Liver (tissue), 9 donors: ENCODE results near the gene PWP1. TPM values are rescaled to one million over a fixed set of nuclear protein-coding genes. Genes with fewer than 3 reads are reported as not detected.

Experiments
- DNase-seq: peaks from one replicate; pipeline ENCODE4 v3.0.0-alpha.2; 2017; ENCODE audit warnings: low spot score
- H3K27ac ChIP-seq, 2 donors: one replicate each; pipeline ENCODE4 v1.7.0; 2013; ENCODE audit warnings: inconsistent platforms in 2 of 2, low read length in 2 of 2, control low read depth in 1 of 2, low read depth in 1 of 2, mild to moderate bottlenecking in 1 of 2
- H3K27me3 ChIP-seq, 4 donors: one replicate each; pipeline versions ENCODE4 v1.6.1 to v1.7.0; 2013; ENCODE audit warnings: low read length in 3 of 4, inconsistent platforms in 1 of 4, mild to moderate bottlenecking in 1 of 4, moderate library complexity in 1 of 4; ENCODE audit not compliant: control insufficient read depth in 4 of 4, insufficient read depth in 4 of 4
- H3K36me3 ChIP-seq, 4 donors: one replicate each; pipeline versions ENCODE4 v1.6.1 to v1.7.0; 2013; ENCODE audit warnings: low read length in 3 of 4, mild to moderate bottlenecking in 3 of 4, low read depth in 1 of 4, moderate library complexity in 1 of 4; ENCODE audit not compliant: control insufficient read depth in 4 of 4, insufficient read depth in 3 of 4
- H3K4me1 ChIP-seq, 4 donors: one replicate each; pipeline versions ENCODE4 v1.6.1 to v1.7.0; 2013; ENCODE audit warnings: low read length in 3 of 4, mild to moderate bottlenecking in 3 of 4, moderate library complexity in 1 of 4; ENCODE audit not compliant: control insufficient read depth in 4 of 4, insufficient read depth in 4 of 4
- H3K4me3 ChIP-seq, 3 donors: one replicate each; pipeline versions ENCODE4 v1.6.1 to v1.7.0; 2013; ENCODE audit warnings: low read length in 3 of 3, control low read depth in 1 of 3, low read depth in 1 of 3, mild to moderate bottlenecking in 1 of 3
- H3K9ac ChIP-seq, 2 donors: one replicate each; pipeline ENCODE4 v1.7.0; 2013; ENCODE audit warnings: low read length in 2 of 2, mild to moderate bottlenecking in 2 of 2, moderate library complexity in 2 of 2, control low read depth in 1 of 2, low read depth in 1 of 2
- H3K9me3 ChIP-seq, 4 donors: one replicate each; pipeline versions ENCODE4 v1.6.1 to v1.7.0; 2013; ENCODE audit warnings: low read length in 3 of 4; ENCODE audit not compliant: control insufficient read depth in 4 of 4
- CTCF ChIP-seq: fragments of 150-350 bp; IDR thresholded peaks from 2 replicates; pipeline ENCODE4 v1.5.1; 2017; ENCODE audit warnings: improper control_type of control experiment, low read depth, low read length; ENCODE audit not compliant: missing input control
- FOXA1 ChIP-seq: IDR thresholded peaks from 2 replicates; pipeline ENCODE4 v1.6.1; 2016; ENCODE audit warnings: antibody characterized with exemption
- FOXA2 ChIP-seq: IDR thresholded peaks from 2 replicates; pipeline ENCODE4 v1.6.1; 2016; ENCODE audit warnings: antibody characterized with exemption
- GABPA ChIP-seq, 2 donors: IDR thresholded peaks in 1 of 2; conservative IDR thresholded peaks in 1 of 2; 2 replicates each; pipeline ENCODE4 v1.6.1; 2016; ENCODE audit warnings: antibody characterized with exemption in 2 of 2, mild to moderate bottlenecking in 1 of 2, moderate library complexity in 1 of 2
- HNF4A ChIP-seq, 2 donors: conservative IDR thresholded peaks; 2 replicates each; pipeline ENCODE4 v1.6.1; 2016; ENCODE audit warnings: antibody characterized with exemption in 2 of 2, mild to moderate bottlenecking in 2 of 2
- HNF4G ChIP-seq: IDR thresholded peaks from 2 replicates; pipeline ENCODE4 v1.6.1; 2016; ENCODE audit warnings: antibody characterized with exemption
- JUND ChIP-seq, 2 donors: IDR thresholded peaks; 2 replicates each; pipeline ENCODE4 v1.6.1; 2016; ENCODE audit warnings: antibody characterized with exemption in 2 of 2
- RAD21 ChIP-seq, 2 donors: IDR thresholded peaks; 2 replicates each; pipeline ENCODE4 v1.6.1; 2016; ENCODE audit warnings: antibody characterized with exemption in 2 of 2, mild to moderate bottlenecking in 2 of 2
- SP1 ChIP-seq: IDR thresholded peaks from 2 replicates; pipeline ENCODE4 v1.6.1; 2018; ENCODE audit warnings: antibody characterized with exemption, mild to moderate bottlenecking
- YY1 ChIP-seq: IDR thresholded peaks from 2 replicates; pipeline ENCODE4 v1.6.1; 2016; ENCODE audit warnings: antibody characterized with exemption, mild to moderate bottlenecking
- WGBS: extraction: QIAGEN DNeasy Blood & Tissue Kit; methylation state at CpG from one replicate; pipeline ENCODE4 v1.1.7; 2013; 5-methylcytosine and 5-hydroxymethylcytosine counted together
- polyA plus RNA-seq, 2 donors: library from polyadenylated mRNA; stranded (reverse) in 1 of 2; unstranded in 1 of 2; fragments of 200-250 nt in 1 of 2; fragments of >200 nt in 1 of 2; fragmentation: Nextera tagmentation in 1 of 2; extraction: Ambion mirVana in 1 of 2; gene quantifications; one replicate each; pipeline versions ENCODE4 v1.2.1 to v1.2.3, GENCODE V29; 2013 to 2015
- total RNA-seq, 2 donors: library from RNA; depleted of rRNA; stranded (reverse); fragments of >200 nt; gene quantifications; one replicate each; pipeline ENCODE4 v1.2.3, GENCODE V29; 2014
- TF ChIP-seq, protein P1 (sequence below): IDR thresholded peaks from 2 replicates; pipeline ENCODE4 v1.6.1; 2016; ENCODE audit warnings: antibody characterized with exemption
- TF ChIP-seq, protein P2 (sequence below): IDR thresholded peaks from 2 replicates; pipeline ENCODE4 v1.6.1; 2016; ENCODE audit warnings: antibody characterized with exemption
- TF ChIP-seq, protein P3 (sequence below): IDR thresholded peaks from 2 replicates; pipeline ENCODE4 v1.6.1; 2016; ENCODE audit warnings: antibody characterized with exemption, mild to moderate bottlenecking
- TF ChIP-seq, protein P4 (sequence below): IDR thresholded peaks from 2 replicates; pipeline ENCODE4 v1.6.1; 2016; ENCODE audit warnings: antibody characterized with exemption
- donor health status: healthy.
- donor health status: healthy.
- donor health status: healthy.
- donor health status: healthy.
- donor health status: healthy.

The PWP1 gene
- total and polyA plus RNA-seq, 4 donors, result 17.5 to 39.0 (median 26.9) TPM

GRCh38 chr12:107759410-107759809 is 73.8 kb downstream of the PWP1 start (continued):
- TF ChIP-seq CTCF (no peak), FOXA2 (no peak), HNF4G (no peak)
- TF ChIP-seq, protein P1, sequence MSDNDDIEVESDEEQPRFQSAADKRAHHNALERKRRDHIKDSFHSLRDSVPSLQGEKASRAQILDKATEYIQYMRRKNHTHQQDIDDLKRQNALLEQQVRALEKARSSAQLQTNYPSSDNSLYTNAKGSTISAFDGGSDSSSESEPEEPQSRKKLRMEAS, result no peak

DNA sequence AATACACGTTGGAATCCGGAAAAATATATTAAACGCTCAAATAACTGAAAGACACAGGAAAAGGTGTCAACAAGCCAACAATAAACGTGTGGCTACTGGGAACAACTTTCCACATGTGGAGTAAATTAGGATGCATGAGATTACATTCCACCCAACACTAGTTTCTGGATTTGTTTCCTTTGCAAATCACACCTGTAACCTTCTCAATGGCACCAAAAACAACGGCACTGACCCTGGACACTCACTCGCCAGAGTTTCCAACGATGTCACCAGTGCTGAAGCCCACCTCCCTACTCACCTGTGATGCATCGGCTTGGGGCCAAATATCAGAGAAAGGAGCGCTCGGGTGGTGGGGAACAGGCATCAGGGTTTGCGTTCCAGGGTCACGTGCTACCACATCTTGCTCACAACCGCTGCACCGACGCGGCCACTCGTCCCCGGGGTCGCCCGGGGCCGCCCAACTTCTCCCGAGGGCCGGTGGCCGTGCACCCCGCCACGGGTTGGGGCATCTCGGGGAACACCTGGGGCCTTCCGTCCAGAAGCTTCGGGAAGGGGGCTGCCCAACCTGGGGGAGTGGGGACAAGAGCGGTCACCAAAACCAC is 74.7 kb downstream of the PWP1 start:
- 3% methylated on average over 30 of the region's 30 CpGs for WGBS

GRCh38 chr12:107760809-107761501 is 75.4 kb downstream of the PWP1 start, which contains the start of gene PRDM4:
PRDM4 (minus strand) TSS chr12:107761137; CDS start chr12:107760515, 622 bp downstream.
- H3K9me3 ChIP-seq, result no peaks in the 10 kb centered on the region
- no peaks in the 10 kb centered on the region for H3K27me3 ChIP-seq
- peaks cover 7 to 15% (median 10%) of the 10 kb centered on the region in 4 donors for H3K36me3 ChIP-seq
- WGBS, result under 1% methylated on average over 83 of the region's 83 CpGs
- H3K27ac ChIP-seq, result peak within 1 kb of the TSS; percentile 17 to 32
- peak within 1 kb of the TSS; percentile 77 to 98 (median 95) for H3K4me3 ChIP-seq
- peaks cover 2 to 25% (median 22%) of the 10 kb centered on the region in 4 donors for H3K4me1 ChIP-seq
- TF ChIP-seq, protein P2, sequence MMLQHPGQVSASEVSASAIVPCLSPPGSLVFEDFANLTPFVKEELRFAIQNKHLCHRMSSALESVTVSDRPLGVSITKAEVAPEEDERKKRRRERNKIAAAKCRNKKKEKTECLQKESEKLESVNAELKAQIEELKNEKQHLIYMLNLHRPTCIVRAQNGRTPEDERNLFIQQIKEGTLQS, result no peak
- TF ChIP-seq GABPA (IDR thresholded peaks at IDR 0.05 in 1 of 2, conservative IDR thresholded peaks at IDR 0.05 in 1 of 2) (peak; percentile 34 to 85), SP1 (no peak), YY1 (peak; percentile 71), FOXA1 (no peak), JUND (IDR thresholded peaks at IDR 0.05) (no peak), CTCF (peak; percentile 25), HNF4A (conservative IDR thresholded peaks at IDR 0.05) (no peak), RAD21 (IDR thresholded peaks at IDR 0.05) (peak in 1 of 2 donors; percentile 10)
- TF ChIP-seq, protein P3, sequence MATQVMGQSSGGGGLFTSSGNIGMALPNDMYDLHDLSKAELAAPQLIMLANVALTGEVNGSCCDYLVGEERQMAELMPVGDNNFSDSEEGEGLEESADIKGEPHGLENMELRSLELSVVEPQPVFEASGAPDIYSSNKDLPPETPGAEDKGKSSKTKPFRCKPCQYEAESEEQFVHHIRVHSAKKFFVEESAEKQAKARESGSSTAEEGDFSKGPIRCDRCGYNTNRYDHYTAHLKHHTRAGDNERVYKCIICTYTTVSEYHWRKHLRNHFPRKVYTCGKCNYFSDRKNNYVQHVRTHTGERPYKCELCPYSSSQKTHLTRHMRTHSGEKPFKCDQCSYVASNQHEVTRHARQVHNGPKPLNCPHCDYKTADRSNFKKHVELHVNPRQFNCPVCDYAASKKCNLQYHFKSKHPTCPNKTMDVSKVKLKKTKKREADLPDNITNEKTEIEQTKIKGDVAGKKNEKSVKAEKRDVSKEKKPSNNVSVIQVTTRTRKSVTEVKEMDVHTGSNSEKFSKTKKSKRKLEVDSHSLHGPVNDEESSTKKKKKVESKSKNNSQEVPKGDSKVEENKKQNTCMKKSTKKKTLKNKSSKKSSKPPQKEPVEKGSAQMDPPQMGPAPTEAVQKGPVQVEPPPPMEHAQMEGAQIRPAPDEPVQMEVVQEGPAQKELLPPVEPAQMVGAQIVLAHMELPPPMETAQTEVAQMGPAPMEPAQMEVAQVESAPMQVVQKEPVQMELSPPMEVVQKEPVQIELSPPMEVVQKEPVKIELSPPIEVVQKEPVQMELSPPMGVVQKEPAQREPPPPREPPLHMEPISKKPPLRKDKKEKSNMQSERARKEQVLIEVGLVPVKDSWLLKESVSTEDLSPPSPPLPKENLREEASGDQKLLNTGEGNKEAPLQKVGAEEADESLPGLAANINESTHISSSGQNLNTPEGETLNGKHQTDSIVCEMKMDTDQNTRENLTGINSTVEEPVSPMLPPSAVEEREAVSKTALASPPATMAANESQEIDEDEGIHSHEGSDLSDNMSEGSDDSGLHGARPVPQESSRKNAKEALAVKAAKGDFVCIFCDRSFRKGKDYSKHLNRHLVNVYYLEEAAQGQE, result peak; percentile 16
- TF ChIP-seq, protein P4, sequence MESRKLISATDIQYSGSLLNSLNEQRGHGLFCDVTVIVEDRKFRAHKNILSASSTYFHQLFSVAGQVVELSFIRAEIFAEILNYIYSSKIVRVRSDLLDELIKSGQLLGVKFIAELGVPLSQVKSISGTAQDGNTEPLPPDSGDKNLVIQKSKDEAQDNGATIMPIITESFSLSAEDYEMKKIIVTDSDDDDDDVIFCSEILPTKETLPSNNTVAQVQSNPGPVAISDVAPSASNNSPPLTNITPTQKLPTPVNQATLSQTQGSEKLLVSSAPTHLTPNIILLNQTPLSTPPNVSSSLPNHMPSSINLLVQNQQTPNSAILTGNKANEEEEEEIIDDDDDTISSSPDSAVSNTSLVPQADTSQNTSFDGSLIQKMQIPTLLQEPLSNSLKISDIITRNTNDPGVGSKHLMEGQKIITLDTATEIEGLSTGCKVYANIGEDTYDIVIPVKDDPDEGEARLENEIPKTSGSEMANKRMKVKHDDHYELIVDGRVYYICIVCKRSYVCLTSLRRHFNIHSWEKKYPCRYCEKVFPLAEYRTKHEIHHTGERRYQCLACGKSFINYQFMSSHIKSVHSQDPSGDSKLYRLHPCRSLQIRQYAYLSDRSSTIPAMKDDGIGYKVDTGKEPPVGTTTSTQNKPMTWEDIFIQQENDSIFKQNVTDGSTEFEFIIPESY, result peak; percentile 85
- H3K9ac ChIP-seq, result peak within 1 kb of the TSS; percentile 29 to 68
- peak; percentile 86 for DNase-seq

More for the DNA sequence above, 74.7 kb downstream of the PWP1 start:
- DNase-seq, result peak; percentile 42
- H3K27me3 ChIP-seq, result no peaks in the 10 kb centered on the region
- H3K4me1 ChIP-seq, result peaks cover 2 to 25% (median 22%) of the 10 kb centered on the region in 4 donors
- peak overlapping the region; percentile 77 to 98 (median 95) for H3K4me3 ChIP-seq
- H3K27ac ChIP-seq, result peak overlapping the region; percentile 17 to 32
- no peaks in the 10 kb centered on the region for H3K9me3 ChIP-seq
- H3K36me3 ChIP-seq, result peaks cover 10 to 19% (median 11%) of the 10 kb centered on the region in 4 donors
- TF ChIP-seq GABPA (IDR thresholded peaks at IDR 0.05 in 1 of 2, conservative IDR thresholded peaks at IDR 0.05 in 1 of 2), result no peak
- H3K9ac ChIP-seq, result peak overlapping the region; percentile 21 to 68
